HG03442 (cell line): ENCODE measurements around the gene CHAT.
"Not testable (repeated sequence)": the region's sequence is repeated elsewhere in the genome, so short reads cannot be mapped to it uniquely, and the experiment has no call there.

Experiments
- ATAC-seq: cut with Tn5 transposase; IDR thresholded peaks from one replicate; pipeline ENCODE4 v1.9.1; 2021; ENCODE audit warnings: mild to moderate bottlenecking, moderate library complexity; ENCODE audit not compliant: unreplicated experiment

Gene CHAT

GRCh38 chr10:49678827-49679479 is 65.1 kb downstream of the CHAT start:
- ATAC-seq = no peak

GRCh38 chr10:49679480-49679893 is 65.7 kb downstream of the CHAT start, which contains the start of gene C10orf53:
C10orf53 (plus strand) TSS chr10:49679651; CDS start chr10:49679698, 47 bp downstream.
- ATAC-seq = no peak

GRCh38 chr10:49682449-49682848 is 68.6 kb downstream of the CHAT start:
- not testable (repeated sequence) for ATAC-seq

- no peak for ATAC-seq
Observed at GRCh38 chr10:49682879-49683278, 69.0 kb downstream of the CHAT start.

GRCh38 chr10:49686651-49687050 is 72.8 kb downstream of the CHAT start:
- ATAC-seq = no peak

- no peak for ATAC-seq
Observed at GRCh38 chr10:49688261-49688846, 74.5 kb downstream of the CHAT start.

GRCh38 chr10:49688920-49689319 is 75.1 kb downstream of the CHAT start:
- ATAC-seq = no peak

- ATAC-seq = no peak
Observed at GRCh38 chr10:49689882-49690510, 76.2 kb downstream of the CHAT start.

- ATAC-seq = no peak
Observed at GRCh38 chr10:49690698-49691356, 77.0 kb downstream of the CHAT start.

GRCh38 chr10:49691588-49691987 is 77.8 kb downstream of the CHAT start:
- no peak for ATAC-seq

GRCh38 chr10:49694466-49694865 is 80.6 kb downstream of the CHAT start:
- ATAC-seq = no peak

- ATAC-seq = no peak
Observed at GRCh38 chr10:49696311-49696710, 82.5 kb downstream of the CHAT start.

GRCh38 chr10:49698679-49699078 is 84.8 kb downstream of the CHAT start:
- ATAC-seq = no peak

GRCh38 chr10:49700211-49700610 is 86.4 kb downstream of the CHAT start:
- ATAC-seq = no peak

- no peak for ATAC-seq
Observed at GRCh38 chr10:49700997-49701396, 87.2 kb downstream of the CHAT start.

- no peak for ATAC-seq
Observed at GRCh38 chr10:49707585-49707984, 93.7 kb downstream of the CHAT start.

- no peak for ATAC-seq
Observed at GRCh38 chr10:49709934-49710333, 96.1 kb downstream of the CHAT start.

GRCh38 chr10:49710966-49711365 is 97.1 kb downstream of the CHAT start:
- no peak for ATAC-seq

GRCh38 chr10:49711481-49711880 is 97.6 kb downstream of the CHAT start:
- ATAC-seq = no peak

- ATAC-seq = no peak
Observed at GRCh38 chr10:49713266-49713665, 99.4 kb downstream of the CHAT start.
